Stimulated activated effector memory CD8-positive, alpha-beta T cell treated with anti-CD3 and anti-CD28 coated beads, Interleukin-12 subunit alpha, Interleukin-12 subunit beta, amount 100 ng/mL, for 72 hours (primary cell): ENCODE measurements around the gene MOCS1.

Source experiments
- ATAC-seq: fragments of 150-1000 bp; cut with Tn5 transposase; 2 replicates; pipeline ENCODE4 v1.10.0; 2021
- DNase-seq, 2 donors: peaks; one replicate each; pipeline ENCODE4 v3.0.0; 2021 to 2022; ENCODE audit warnings: low spot score in 2 of 2
- H3K27ac Mint-ChIP-seq: one replicate; pipeline ENCODE4 v1.8.0; 2022; ENCODE audit warnings: mild to moderate bottlenecking, mixed read lengths
- H3K36me3 Mint-ChIP-seq: one replicate; pipeline ENCODE4 v1.8.0; 2022; ENCODE audit warnings: mild to moderate bottlenecking, mixed read lengths
- H3K4me1 Mint-ChIP-seq: one replicate; pipeline ENCODE4 v1.8.0; 2022; ENCODE audit warnings: mixed read lengths
- H3K4me3 Mint-ChIP-seq: one replicate; pipeline ENCODE4 v1.8.0; 2022; ENCODE audit warnings: mild to moderate bottlenecking, mixed read lengths
- H3K9me3 Mint-ChIP-seq: one replicate; pipeline ENCODE4 v1.8.0; 2022; ENCODE audit warnings: mixed read lengths

MOCS1 gene

DNA sequence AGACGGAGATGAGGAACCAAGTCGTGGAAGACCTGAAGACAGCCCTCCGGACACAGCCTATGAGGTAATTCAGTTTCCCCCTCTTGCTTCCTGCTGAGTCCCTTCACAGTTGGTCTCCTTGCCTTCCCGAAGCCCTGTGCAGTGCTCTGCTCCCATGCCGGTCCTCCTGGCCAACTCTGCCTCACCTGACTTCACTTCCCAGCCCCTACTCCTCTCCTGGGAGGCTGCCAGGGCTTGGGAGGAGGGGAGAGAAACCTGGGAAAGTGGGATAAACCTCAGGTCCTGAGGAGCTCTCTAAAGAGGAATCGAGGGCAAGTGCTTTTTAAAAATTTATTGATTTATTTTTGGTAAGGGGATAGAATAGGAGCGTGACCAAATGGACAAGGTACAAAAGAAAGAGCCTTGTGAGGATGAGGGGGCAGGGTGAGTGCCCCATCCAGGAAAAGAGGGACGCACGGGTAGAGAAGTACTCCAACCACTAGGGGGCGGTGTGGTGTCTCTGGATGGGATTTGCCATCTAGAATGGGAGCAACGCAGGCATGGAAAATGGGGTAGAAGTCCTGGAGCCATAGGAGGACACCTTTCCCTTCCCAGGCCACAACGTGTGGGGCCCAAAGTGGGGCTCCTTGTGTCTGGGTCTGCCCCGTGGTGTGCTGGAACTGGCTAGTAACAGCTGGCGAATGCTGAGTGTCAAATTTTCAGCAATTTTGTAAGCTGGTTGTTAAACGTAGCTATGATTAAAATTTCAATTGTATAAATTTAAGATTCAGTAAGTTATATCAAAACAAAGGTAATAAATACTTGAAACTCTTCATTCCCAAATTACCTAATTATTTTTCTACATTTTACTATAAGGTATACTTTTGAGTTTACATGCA lies 69.0 kb downstream of the MOCS1 start:
- no peak overlapping the region for H3K4me3 Mint-ChIP-seq
- no peak overlapping the region for H3K27ac Mint-ChIP-seq
- DNase-seq (peak; percentile 38 to 76), ATAC-seq (no peak)
- H3K4me1 Mint-ChIP-seq, result no peaks in the 10 kb centered on the region
- H3K36me3 Mint-ChIP-seq, result no peaks in the 10 kb centered on the region
- H3K9me3 Mint-ChIP-seq, result no peaks in the 10 kb centered on the region

DNA sequence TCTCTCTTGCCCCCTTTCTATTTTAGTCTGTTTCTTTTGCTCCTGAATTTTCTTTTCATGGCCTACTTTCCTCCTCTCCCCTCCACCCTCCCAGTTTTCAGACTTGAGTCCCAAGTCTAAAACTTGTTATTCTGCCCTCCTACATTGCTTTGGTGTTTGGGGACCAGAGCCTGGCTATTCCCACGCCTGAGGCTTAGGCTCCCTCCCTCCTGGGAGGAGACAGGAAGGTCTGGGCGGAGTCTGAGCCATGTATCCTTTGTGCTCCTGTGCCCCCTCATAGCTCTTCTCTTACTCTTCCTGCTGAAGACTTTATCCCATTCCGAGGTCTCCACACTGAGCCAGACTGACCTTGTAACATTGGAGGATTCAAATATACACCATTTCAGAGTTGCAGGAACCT lies 72.6 kb downstream of the MOCS1 start:
- no peaks in the 10 kb centered on the region for H3K36me3 Mint-ChIP-seq
- ATAC-seq (no peak), DNase-seq (no peak)
- no peaks in the 10 kb centered on the region for H3K9me3 Mint-ChIP-seq
- H3K4me1 Mint-ChIP-seq, result no peaks in the 10 kb centered on the region
- H3K4me3 Mint-ChIP-seq, result no peak overlapping the region
- H3K27ac Mint-ChIP-seq, result no peak overlapping the region

DNA sequence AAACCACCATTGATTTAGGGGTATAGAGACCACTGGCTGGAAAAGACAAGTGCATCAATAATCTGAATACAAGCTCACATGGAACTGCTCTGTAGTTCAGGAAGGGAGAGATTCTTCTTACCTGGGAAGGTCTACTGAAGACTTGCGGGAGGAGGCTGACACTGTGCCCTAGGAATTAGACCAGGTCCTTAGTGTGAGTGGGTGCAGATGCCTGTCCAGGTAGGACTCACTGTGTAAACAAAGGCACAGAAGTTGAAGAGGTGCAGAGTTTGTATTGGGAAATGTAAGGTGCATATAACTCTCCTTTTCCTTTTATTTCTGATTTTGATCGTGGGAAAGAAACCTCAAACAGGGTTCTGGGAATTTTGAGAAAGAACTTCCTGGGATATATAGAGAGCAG lies 75.2 kb downstream of the MOCS1 start:
- Mint-ChIP-seq H3K4me3 (no peak overlapping the region), H3K36me3 (no peaks in the 10 kb centered on the region), H3K27ac (no peak overlapping the region), H3K4me1 (no peaks in the 10 kb centered on the region), H3K9me3 (no peaks in the 10 kb centered on the region)
- DNase-seq (no peak), ATAC-seq (no peak)

DNA sequence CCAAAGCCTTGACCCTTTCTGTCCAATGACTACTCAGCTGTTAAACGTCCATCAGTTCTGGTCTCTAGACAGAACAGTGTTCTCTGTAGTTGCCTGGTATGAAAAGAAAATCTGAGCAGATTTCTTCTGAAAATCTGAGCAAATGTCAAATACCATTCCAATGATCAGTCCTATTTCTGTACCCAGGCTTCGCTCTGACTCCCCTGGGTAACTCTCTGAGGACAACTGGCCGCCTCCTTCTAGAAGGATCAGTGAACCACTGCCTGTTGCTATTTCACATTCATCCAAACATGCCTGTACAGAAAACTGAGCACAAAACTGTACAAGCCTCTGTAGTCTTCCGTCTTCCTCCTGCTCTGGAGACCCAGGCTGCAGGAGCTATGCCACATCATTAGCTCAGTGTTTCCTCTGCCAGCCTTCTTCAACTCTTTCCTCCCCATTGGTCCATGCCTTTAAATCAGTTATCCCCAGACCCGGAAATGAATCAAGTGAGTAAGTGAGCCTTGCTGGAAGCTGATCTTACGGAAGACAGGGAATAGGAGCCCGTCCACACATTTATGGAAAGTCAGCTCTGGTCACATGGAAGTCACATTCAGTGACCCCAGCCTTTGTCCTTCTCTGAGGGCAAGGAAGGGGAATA lies 78.8 kb downstream of the MOCS1 start:
- H3K36me3 Mint-ChIP-seq, result no peaks in the 10 kb centered on the region
- H3K4me1 Mint-ChIP-seq, result no peaks in the 10 kb centered on the region
- ATAC-seq, result no peak
- no peaks in the 10 kb centered on the region for H3K9me3 Mint-ChIP-seq
- no peak overlapping the region for H3K27ac Mint-ChIP-seq
- no peak overlapping the region for H3K4me3 Mint-ChIP-seq
- DNase-seq, result no peak
